C4-2B (cell line): Measurements from ENCODE around the gene NFASC.

Source experiments
- ZFX ChIP-seq: fragments of 450-650 bp; IDR thresholded peaks from 2 replicates; pipeline ENCODE4 v1.6.1; 2017
- TF ChIP-seq, protein P1 (sequence below): fragments of 450-650 bp; conservative IDR thresholded peaks from 2 replicates; pipeline ENCODE4 v1.5.1; 2017; ENCODE audit warnings: mild to moderate bottlenecking

GRCh38 chr1:204859861-204860267 is 10.8 kb upstream of the NFASC start:
- TF ChIP-seq, protein P1, sequence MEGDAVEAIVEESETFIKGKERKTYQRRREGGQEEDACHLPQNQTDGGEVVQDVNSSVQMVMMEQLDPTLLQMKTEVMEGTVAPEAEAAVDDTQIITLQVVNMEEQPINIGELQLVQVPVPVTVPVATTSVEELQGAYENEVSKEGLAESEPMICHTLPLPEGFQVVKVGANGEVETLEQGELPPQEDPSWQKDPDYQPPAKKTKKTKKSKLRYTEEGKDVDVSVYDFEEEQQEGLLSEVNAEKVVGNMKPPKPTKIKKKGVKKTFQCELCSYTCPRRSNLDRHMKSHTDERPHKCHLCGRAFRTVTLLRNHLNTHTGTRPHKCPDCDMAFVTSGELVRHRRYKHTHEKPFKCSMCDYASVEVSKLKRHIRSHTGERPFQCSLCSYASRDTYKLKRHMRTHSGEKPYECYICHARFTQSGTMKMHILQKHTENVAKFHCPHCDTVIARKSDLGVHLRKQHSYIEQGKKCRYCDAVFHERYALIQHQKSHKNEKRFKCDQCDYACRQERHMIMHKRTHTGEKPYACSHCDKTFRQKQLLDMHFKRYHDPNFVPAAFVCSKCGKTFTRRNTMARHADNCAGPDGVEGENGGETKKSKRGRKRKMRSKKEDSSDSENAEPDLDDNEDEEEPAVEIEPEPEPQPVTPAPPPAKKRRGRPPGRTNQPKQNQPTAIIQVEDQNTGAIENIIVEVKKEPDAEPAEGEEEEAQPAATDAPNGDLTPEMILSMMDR = no peak
- TF ChIP-seq ZFX = no peak
